GM10266 (cell line): ENCODE data around the gene IFNA1.

ENCODE experiments used
- DNase-seq: peaks from one replicate; pipeline ENCODE4 v3.0.0; 2012; ENCODE audit errors: extremely low spot score
- CTCF ChIP-seq: IDR thresholded peaks from 2 replicates; pipeline ENCODE4 v1.5.1; 2012; ENCODE audit warnings: mild to moderate bottlenecking, low read depth; ENCODE audit not compliant: control insufficient read depth, insufficient read depth; ENCODE audit errors: missing control alignments

Gene IFNA1

GRCh38 chr9:21470126-21470525, 29.9 kb downstream of the IFNA1 start:
- no peak for TF ChIP-seq CTCF
- DNase-seq, result no peak

GRCh38 chr9:21473236-21473635, 33.0 kb downstream of the IFNA1 start:
- no peak for TF ChIP-seq CTCF

GRCh38 chr9:21477466-21477865, 37.2 kb downstream of the IFNA1 start:
- no peak for TF ChIP-seq CTCF
- DNase-seq, result no peak

More at GRCh38 chr9:21473236-21473635, 33.0 kb downstream of the IFNA1 start:
- no peak for DNase-seq

- DNase-seq, result no peak
- no peak for TF ChIP-seq CTCF
Measured at GRCh38 chr9:21479152-21479702, 39.0 kb downstream of the IFNA1 start.

- DNase-seq, result no peak
- TF ChIP-seq CTCF, result no peak
Measured at GRCh38 chr9:21481470-21482056, 41.3 kb downstream of the IFNA1 start.

- no peak for TF ChIP-seq CTCF
- DNase-seq, result no peak
Measured at GRCh38 chr9:21482213-21482612, 42.0 kb downstream of the IFNA1 start, which contains the start of gene IFNE. Gene IFNE (minus strand): TSS chr9:21482313. CDS start chr9:21481694, 619 bp downstream.
